Inflammatory macrophage treated with lipopolysaccharide for 1 hour (primary cell): ENCODE measurements around the gene ABCC1.
"Not testable (repeated sequence)": the region's sequence is repeated elsewhere in the genome, so short reads cannot be mapped to it uniquely, and the experiment has no call there.

ENCODE experiments used
- DNase-seq, 2 donors: peaks; one replicate each; pipeline ENCODE4 v3.0.0-alpha.2; 2020 to 2022

Gene ABCC1

GRCh38 chr16:16086653-16087446 is 137.4 kb downstream of the ABCC1 start:
- no peak for DNase-seq

- DNase-seq, result no peak
Measured at GRCh38 chr16:16090238-16090637, 140.8 kb downstream of the ABCC1 start.

DNA sequence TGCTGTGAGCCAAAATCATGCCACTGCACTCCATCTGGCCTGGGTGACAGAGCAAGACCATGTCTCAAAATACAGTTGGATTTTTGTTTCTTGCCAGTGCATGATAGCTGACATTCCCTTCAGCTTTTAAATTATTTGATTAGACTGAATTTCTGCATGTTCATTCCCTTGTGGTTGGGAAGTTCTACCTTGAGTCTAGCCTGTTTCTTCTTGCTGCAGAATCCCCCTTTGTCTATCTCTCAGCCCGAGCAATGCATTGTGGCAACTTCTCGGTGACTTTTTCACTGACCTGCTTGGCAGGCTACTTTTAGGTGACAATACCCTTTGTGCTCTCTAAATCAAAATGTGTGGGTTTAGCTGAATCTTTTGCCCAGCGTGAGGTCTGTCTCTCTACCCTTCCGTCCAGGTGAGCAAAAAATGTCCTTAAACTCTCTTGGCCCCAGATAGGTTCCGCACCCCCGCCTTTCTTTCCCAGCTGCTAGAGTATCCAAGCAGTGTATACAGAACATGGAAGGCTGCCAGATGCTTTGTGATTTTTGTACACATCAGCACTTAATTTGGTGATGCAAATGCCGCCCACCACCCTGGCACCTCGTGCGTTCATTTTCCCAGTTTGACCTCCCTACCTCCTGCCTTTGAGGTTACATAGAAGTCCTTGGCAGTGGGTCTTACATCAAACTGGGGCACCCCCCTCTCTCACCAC is 143.7 kb downstream of the ABCC1 start:
- peak in 1 of 2 donors; percentile 23 for DNase-seq

GRCh38 chr16:16093628-16094332 is 144.4 kb downstream of the ABCC1 start:
- DNase-seq, result no peak

GRCh38 chr16:16095646-16096045 is 146.2 kb downstream of the ABCC1 start:
- no peak for DNase-seq

GRCh38 chr16:16096121-16096857 is 146.9 kb downstream of the ABCC1 start:
- DNase-seq, result no peak

DNA sequence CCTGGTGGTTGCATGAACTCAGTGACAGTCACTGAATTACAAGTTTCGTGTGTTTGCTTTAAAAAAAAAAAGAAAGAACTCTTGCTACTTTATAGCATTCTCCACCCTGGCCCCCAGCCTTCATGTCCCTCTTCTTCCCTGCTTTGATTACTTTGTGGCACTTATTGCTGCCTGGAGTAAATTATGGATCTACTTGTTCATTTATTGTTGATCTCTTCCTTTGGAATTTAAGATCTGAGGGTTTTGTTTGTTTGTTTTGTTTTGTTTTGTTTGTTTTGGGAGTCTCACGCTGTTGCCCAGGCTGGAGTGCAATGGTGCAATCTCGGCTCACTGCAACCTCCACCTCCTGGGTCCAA is 147.4 kb downstream of the ABCC1 start:
- no peak for DNase-seq

- no peak for DNase-seq
Measured at GRCh38 chr16:16099320-16099719, 149.9 kb downstream of the ABCC1 start.

- no peak for DNase-seq
Measured at GRCh38 chr16:16100631-16101030, 151.2 kb downstream of the ABCC1 start.

- no peak for DNase-seq
Measured at GRCh38 chr16:16101585-16101984, 152.2 kb downstream of the ABCC1 start.

DNA sequence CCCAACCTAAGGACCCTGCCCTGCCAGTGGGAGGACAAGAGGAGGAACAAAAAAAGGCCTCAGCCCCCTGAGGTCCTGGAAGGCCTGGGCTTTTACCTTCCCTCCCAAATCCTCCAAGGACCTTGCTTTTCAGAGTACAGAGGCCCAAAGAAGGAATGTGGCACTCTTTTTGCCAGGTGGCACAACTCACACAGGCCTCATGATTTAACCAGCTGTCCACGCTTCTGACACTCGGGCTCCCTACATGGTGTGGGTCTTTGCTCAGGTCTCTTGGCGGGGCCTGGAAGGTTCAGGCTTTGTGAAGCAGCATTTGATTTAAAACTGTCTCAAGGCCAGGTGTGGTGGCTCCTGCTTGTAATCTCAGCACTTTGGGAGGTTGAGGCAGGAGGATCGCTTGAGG is 153.3 kb downstream of the ABCC1 start:
- no peak for DNase-seq

DNA sequence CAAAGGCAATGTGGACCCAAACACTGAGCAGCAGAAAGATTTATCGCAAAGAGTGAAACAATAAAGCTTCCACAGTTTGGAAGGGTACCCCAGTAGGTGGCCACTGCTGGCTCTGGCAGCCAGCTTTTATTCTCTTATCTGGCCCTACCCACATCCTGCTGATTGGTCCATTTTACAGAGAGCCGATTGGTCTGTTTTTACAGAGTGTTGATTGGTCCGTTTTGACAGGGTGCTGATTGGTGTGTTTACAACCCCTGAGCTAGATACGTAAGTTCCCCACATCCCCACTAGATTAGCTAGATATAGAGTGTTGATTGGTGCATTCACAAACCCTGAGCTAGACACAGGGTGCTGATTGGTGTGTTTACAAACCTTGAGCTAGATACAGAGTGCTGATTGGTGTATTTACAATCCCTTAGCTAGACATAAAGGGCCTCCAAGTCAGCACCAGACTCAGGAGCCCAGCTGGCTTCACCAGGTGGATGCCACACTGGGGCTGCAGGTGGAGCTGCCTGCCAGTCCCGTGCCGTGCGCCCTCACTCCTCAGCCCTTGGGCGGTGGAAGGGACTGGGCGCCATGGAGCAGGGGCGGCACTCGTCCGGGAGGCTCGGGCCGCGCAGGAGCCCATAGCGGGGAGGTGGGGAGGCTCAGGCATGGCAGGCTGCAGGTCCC is 154.9 kb downstream of the ABCC1 start:
- DNase-seq, result not testable (repeated sequence)

- not testable (repeated sequence) for DNase-seq
Measured at GRCh38 chr16:16104804-16105141, 155.4 kb downstream of the ABCC1 start.

DNA sequence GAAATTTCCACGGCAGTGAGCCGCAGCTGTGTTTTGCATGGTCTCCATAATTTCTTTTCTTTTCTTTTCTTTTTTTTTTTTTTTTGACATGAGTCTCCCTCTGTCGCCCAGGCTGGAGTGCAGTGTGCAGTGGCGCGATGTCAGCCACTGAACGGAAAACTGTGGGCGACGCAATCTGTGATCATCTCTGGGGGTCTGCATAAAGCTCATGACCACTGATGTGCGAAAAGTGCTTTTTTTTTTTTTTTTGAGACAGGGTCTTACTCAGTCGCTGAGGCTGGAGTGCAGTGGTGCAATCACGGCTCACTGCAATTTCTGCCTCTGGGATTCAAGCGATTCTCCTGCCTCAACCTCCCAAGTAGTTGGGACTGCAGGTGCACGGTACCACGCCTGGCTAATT is 156.2 kb downstream of the ABCC1 start:
- DNase-seq, result no peak

DNA sequence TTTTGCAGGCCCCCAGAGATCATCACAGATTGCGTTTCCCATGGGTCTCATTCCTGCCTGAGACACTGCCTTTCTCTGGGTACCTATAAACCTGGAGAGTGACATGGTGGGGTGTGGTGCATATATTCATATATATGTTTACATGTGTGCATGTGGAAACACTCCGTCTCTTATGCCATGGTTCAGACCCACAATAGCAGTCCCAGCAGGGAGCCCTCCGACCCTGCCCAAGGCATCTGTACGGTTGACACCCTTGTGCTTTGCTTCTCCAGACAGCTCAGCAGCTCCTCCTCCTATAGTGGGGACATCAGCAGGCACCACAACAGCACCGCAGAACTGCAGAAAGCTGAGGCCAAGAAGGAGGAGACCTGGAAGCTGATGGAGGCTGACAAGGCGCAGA is 157.1 kb downstream of the ABCC1 start:
- DNase-seq, result no peak

DNA sequence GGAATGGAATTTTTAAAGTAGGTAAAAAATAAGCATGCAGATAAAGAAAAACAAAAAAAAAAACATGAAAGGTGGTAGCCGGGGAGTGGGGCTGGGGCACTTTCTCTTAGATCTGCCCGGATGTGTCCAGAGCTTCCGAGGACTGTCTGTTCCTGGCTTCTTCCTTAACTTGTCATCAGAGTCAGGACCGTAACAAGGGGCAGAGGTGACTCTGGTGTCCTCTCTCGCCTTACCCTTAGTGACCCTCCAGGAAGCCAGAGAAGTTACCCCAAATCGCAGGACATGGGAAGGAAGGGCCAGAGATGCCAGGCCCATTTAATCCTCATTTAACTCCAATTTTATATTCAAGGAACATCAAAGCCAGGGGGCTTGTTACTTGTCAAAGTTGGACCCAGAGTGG is 158.4 kb downstream of the ABCC1 start:
- DNase-seq, result no peak

GRCh38 chr16:16108759-16109158 is 159.3 kb downstream of the ABCC1 start:
- DNase-seq, result no peak

GRCh38 chr16:16109453-16110110 is 160.2 kb downstream of the ABCC1 start:
- no peak for DNase-seq

DNA sequence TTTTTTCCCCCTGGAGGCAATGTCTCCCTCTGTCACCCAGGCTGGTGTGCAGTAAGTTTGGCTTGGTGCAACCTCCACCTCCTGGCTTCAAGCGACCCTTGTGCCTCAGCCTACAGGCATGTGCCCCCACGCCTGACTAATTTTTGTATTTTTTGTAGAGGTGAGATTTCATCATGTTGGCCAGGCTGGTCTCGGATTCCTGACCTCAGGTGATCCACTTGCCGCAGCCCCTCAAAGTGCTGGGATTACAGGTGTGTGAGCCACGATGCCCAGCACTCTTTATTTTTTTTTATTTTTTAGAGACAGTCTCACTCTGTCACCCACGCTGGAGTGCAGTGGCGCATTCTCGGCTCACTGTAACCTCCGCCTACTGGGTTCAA is 160.7 kb downstream of the ABCC1 start:
- DNase-seq, result no peak

DNA sequence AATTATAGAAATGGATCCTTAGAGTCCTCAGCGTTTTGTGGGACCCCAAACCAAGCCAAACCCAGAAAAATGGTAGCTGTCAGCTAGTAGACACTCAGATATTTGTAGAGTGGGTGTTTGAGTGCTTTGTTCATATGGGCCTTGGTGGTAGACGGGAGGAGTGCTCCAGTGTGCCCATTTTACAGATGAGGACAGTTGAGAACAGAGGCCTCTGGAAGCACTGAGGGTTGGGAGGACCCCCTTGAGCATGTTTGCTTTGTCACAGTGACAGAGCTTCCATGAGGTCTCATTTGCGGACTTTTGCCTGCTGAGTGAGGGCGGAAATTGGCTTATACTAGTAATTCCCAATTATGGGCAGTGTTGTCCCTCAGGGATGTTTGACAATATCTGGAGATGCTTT is 162.2 kb downstream of the ABCC1 start:
- DNase-seq, result no peak

- DNase-seq, result no peak
Measured at GRCh38 chr16:16112450-16113053, 163.1 kb downstream of the ABCC1 start.

- no peak for DNase-seq
Measured at GRCh38 chr16:16113076-16113475, 163.7 kb downstream of the ABCC1 start.
